Measurements from ENCODE around the gene GSTP1. TPM values are rescaled to one million over a fixed set of nuclear protein-coding genes. Genes with fewer than 3 reads are reported as not detected.

The GSTP1 gene
- polyA plus RNA-seq, 1 of the 3 experiments (the other 2 are of a cell fraction), result 745 TPM

DNA sequence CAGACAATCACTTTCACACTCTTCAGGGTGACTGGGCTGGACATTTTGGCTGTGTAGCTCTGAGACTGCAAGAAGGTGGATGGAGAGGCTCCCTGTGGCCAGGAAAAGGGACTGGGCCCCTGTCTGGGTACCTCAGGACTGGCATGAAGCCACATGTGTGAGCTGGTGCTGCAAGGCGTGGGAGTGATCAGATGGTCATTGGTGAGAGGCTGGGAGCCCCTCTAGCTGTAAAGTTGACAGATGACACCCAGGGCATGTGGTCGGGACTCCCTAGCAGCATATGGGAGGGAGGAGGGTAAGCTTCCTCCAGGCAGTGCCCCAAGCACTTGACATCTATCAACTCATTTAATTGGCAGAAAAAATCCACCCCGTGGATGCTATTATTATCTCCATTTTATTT is 41.4 kb upstream of the GSTP1 start:
- Histone ChIP-seq H3K27ac (ENCODE audit: low read depth in 2 of 2, low read length in 1 of 2) (no peak overlapping the region), H3K36me3 (replicated peaks in 1 of 2; ENCODE audit: control insufficient read depth in 1 of 2, insufficient read depth in 2 of 2, low read length in 1 of 2) (no peaks in the 10 kb centered on the region), H3K27me3 (ENCODE audit: insufficient read depth) (no peaks in the 10 kb centered on the region), H3F3A (replicated peaks; ENCODE audit: insufficient read depth) (no peaks in the 10 kb centered on the region), H3K4me1 (ENCODE audit: control insufficient read depth in 1 of 2, insufficient read depth in 2 of 2, low read depth in 1 of 2, low read length in 1 of 2) (no peaks in the 10 kb centered on the region), H3K9me3 (no peaks in the 10 kb centered on the region), H3K79me2 (ENCODE audit: insufficient read depth) (no peaks in the 10 kb centered on the region), H3K4me3 (ENCODE audit: low read depth in 2 of 2, low read length in 1 of 2) (no peak overlapping the region), H3K4me2 (no peak overlapping the region), H2AFZ (ENCODE audit: low read depth) (no peak overlapping the region), H3K9ac (no peak overlapping the region), H4K20me1 (ENCODE audit: insufficient read depth) (no peaks in the 10 kb centered on the region), H3K9me2 (no peaks in the 10 kb centered on the region)
- WGBS (ENCODE audit: low lambda C conversion rate), result 43% methylated on average over 3 of the region's 3 CpGs
- DNase-seq, result no peak
- TF ChIP-seq RAD21 (IDR thresholded peaks at IDR 0.05; ENCODE audit: low read length) (no peak), RFX5 (IDR thresholded peaks at IDR 0.05; ENCODE audit: low read length) (no peak), GABPA (IDR thresholded peaks at IDR 0.05; ENCODE audit: low read depth) (no peak)
- TF ChIP-seq, protein P1, sequence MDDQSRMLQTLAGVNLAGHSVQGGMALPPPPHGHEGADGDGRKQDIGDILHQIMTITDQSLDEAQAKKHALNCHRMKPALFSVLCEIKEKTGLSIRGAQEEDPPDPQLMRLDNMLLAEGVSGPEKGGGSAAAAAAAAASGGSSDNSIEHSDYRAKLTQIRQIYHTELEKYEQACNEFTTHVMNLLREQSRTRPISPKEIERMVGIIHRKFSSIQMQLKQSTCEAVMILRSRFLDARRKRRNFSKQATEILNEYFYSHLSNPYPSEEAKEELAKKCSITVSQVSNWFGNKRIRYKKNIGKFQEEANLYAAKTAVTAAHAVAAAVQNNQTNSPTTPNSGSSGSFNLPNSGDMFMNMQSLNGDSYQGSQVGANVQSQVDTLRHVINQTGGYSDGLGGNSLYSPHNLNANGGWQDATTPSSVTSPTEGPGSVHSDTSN (IDR thresholded peaks at IDR 0.05), result no peak
- ChIA-PET CTCF (interaction anchor here (0.9 kb wide), 1 partner anchor 72 kb away, joined by 4 read pairs; no protein-coding TSS in a partner anchor), POLR2A (no interaction called here)

DNA sequence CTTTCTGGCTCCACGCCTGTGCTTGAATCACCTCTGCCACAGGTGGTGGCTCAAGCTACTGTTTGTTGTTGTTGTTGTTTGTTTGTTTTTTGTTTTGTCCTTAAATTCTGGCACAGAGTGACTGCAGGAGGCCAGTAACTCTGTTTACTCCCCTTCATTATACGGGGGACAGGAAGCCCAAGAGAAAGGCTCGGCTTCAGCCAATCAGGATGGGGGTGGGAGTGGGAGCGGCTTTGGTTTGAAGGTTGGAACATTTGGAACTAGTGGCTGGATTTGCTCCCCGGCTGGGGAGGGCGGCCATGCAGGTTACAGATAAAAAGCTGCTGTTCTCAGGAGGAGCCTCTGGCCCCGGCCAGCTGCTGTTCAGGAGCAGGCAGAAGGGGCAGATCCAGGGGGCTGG is 40.6 kb upstream of the GSTP1 start:
- Histone ChIP-seq H3K9me3 (no peaks in the 10 kb centered on the region), H3K9ac (no peak overlapping the region), H3K27ac (ENCODE audit: low read depth in 2 of 2, low read length in 1 of 2) (no peak overlapping the region), H3K4me1 (ENCODE audit: control insufficient read depth in 1 of 2, insufficient read depth in 2 of 2, low read depth in 1 of 2, low read length in 1 of 2) (no peaks in the 10 kb centered on the region), H2AFZ (ENCODE audit: low read depth) (no peak overlapping the region), H3K4me3 (ENCODE audit: low read depth in 2 of 2, low read length in 1 of 2) (no peak overlapping the region), H3K79me2 (ENCODE audit: insufficient read depth) (no peaks in the 10 kb centered on the region), H4K20me1 (ENCODE audit: insufficient read depth) (no peaks in the 10 kb centered on the region), H3K27me3 (ENCODE audit: insufficient read depth) (no peaks in the 10 kb centered on the region), H3K4me2 (no peak overlapping the region), H3K36me3 (replicated peaks in 1 of 2; ENCODE audit: control insufficient read depth in 1 of 2, insufficient read depth in 2 of 2, low read length in 1 of 2) (no peaks in the 10 kb centered on the region), H3K9me2 (no peaks in the 10 kb centered on the region), H3F3A (replicated peaks; ENCODE audit: insufficient read depth) (no peaks in the 10 kb centered on the region)
- no peak for DNase-seq
- ChIA-PET CTCF (interaction anchor here (0.7 kb wide), 1 partner anchor 31 kb away, joined by 3 read pairs; no protein-coding TSS in a partner anchor), POLR2A (no interaction called here)
- 75% methylated on average over 5 of the region's 7 CpGs for WGBS (ENCODE audit: low lambda C conversion rate)
- no peak for TF ChIP-seq JUND (IDR thresholded peaks at IDR 0.05)
- TF ChIP-seq, protein P2, sequence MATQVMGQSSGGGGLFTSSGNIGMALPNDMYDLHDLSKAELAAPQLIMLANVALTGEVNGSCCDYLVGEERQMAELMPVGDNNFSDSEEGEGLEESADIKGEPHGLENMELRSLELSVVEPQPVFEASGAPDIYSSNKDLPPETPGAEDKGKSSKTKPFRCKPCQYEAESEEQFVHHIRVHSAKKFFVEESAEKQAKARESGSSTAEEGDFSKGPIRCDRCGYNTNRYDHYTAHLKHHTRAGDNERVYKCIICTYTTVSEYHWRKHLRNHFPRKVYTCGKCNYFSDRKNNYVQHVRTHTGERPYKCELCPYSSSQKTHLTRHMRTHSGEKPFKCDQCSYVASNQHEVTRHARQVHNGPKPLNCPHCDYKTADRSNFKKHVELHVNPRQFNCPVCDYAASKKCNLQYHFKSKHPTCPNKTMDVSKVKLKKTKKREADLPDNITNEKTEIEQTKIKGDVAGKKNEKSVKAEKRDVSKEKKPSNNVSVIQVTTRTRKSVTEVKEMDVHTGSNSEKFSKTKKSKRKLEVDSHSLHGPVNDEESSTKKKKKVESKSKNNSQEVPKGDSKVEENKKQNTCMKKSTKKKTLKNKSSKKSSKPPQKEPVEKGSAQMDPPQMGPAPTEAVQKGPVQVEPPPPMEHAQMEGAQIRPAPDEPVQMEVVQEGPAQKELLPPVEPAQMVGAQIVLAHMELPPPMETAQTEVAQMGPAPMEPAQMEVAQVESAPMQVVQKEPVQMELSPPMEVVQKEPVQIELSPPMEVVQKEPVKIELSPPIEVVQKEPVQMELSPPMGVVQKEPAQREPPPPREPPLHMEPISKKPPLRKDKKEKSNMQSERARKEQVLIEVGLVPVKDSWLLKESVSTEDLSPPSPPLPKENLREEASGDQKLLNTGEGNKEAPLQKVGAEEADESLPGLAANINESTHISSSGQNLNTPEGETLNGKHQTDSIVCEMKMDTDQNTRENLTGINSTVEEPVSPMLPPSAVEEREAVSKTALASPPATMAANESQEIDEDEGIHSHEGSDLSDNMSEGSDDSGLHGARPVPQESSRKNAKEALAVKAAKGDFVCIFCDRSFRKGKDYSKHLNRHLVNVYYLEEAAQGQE (IDR thresholded peaks at IDR 0.05; ENCODE audit: low read depth, low read length), result no peak
- no peak for TF ChIP-seq MEF2A (IDR thresholded peaks at IDR 0.05; ENCODE audit: borderline replicate concordance, low read depth)
- TF ChIP-seq, protein P3, sequence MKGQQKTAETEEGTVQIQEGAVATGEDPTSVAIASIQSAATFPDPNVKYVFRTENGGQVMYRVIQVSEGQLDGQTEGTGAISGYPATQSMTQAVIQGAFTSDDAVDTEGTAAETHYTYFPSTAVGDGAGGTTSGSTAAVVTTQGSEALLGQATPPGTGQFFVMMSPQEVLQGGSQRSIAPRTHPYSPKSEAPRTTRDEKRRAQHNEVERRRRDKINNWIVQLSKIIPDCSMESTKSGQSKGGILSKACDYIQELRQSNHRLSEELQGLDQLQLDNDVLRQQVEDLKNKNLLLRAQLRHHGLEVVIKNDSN (IDR thresholded peaks at IDR 0.05; ENCODE audit: borderline replicate concordance, low read depth), result no peak
- TF ChIP-seq, protein P1 (IDR thresholded peaks at IDR 0.05), result no peak
- no peak for TF ChIP-seq TAF1 (IDR thresholded peaks at IDR 0.05; ENCODE audit: borderline replicate concordance, low read depth, low read length)
- TF ChIP-seq, protein P4, sequence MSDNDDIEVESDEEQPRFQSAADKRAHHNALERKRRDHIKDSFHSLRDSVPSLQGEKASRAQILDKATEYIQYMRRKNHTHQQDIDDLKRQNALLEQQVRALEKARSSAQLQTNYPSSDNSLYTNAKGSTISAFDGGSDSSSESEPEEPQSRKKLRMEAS (IDR thresholded peaks at IDR 0.05; ENCODE audit: low read depth), result no peak
- TF ChIP-seq, protein P5, sequence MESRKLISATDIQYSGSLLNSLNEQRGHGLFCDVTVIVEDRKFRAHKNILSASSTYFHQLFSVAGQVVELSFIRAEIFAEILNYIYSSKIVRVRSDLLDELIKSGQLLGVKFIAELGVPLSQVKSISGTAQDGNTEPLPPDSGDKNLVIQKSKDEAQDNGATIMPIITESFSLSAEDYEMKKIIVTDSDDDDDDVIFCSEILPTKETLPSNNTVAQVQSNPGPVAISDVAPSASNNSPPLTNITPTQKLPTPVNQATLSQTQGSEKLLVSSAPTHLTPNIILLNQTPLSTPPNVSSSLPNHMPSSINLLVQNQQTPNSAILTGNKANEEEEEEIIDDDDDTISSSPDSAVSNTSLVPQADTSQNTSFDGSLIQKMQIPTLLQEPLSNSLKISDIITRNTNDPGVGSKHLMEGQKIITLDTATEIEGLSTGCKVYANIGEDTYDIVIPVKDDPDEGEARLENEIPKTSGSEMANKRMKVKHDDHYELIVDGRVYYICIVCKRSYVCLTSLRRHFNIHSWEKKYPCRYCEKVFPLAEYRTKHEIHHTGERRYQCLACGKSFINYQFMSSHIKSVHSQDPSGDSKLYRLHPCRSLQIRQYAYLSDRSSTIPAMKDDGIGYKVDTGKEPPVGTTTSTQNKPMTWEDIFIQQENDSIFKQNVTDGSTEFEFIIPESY (IDR thresholded peaks at IDR 0.05; ENCODE audit: borderline replicate concordance, low read depth), result no peak
- TF ChIP-seq POLR2AphosphoS5 (IDR thresholded peaks at IDR 0.05; ENCODE audit: low read depth, low read length), result no peak
- no peak for TF ChIP-seq FOSL2 (IDR thresholded peaks at IDR 0.05; ENCODE audit: borderline replicate concordance, low read depth)
- TF ChIP-seq NFIC (IDR thresholded peaks at IDR 0.05; ENCODE audit: borderline replicate concordance), result no peak
- TF ChIP-seq, protein P6, sequence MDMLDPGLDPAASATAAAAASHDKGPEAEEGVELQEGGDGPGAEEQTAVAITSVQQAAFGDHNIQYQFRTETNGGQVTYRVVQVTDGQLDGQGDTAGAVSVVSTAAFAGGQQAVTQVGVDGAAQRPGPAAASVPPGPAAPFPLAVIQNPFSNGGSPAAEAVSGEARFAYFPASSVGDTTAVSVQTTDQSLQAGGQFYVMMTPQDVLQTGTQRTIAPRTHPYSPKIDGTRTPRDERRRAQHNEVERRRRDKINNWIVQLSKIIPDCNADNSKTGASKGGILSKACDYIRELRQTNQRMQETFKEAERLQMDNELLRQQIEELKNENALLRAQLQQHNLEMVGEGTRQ (IDR thresholded peaks at IDR 0.05; ENCODE audit: borderline replicate concordance, low read depth, low read length), result no peak
- TF ChIP-seq NRF1 (IDR thresholded peaks at IDR 0.05; ENCODE audit: low read depth, low read length), result no peak
- TF ChIP-seq EZH2phosphoT487 (IDR thresholded peaks at IDR 0.05; ENCODE audit: borderline replicate concordance, low read depth), result no peak
- no peak for TF ChIP-seq RXRA (IDR thresholded peaks at IDR 0.05; ENCODE audit: borderline replicate concordance, low read depth)
